H9 (cell line): ENCODE data around the gene BUB1. TPM values are rescaled to one million over a fixed set of nuclear protein-coding genes. Genes with fewer than 3 reads are reported as not detected.

Experiments used
- DNase-seq: peaks from one replicate; pipeline ENCODE4 v3.0.0-alpha.2; 2017
- H2AFZ ChIP-seq: one replicate; pipeline ENCODE4 v1.6.1; 2013; ENCODE audit warnings: mild to moderate bottlenecking, low read length, control low read depth, moderate library complexity
- H2AK5ac ChIP-seq: 2 replicates; pipeline ENCODE4 v1.6.1; 2013; ENCODE audit warnings: low read length, control low read depth, mixed read lengths; ENCODE audit not compliant: insufficient read length
- H2BK120ac ChIP-seq: one replicate; pipeline ENCODE4 v1.6.1; 2013; ENCODE audit warnings: low read depth, mild to moderate bottlenecking, low read length, control low read depth, inconsistent platforms; ENCODE audit not compliant: poor library complexity, severe bottlenecking
- H2BK12ac ChIP-seq: 2 replicates; pipeline ENCODE4 v1.6.1; 2013; ENCODE audit warnings: low read length, control low read depth, mixed read lengths, low read depth; ENCODE audit not compliant: insufficient read length
- H2BK15ac ChIP-seq: 2 replicates; pipeline ENCODE4 v1.6.1; 2013; ENCODE audit warnings: low read depth, low read length, control low read depth
- H2BK20ac ChIP-seq: one replicate; pipeline ENCODE4 v1.6.1; 2013; ENCODE audit warnings: low read depth, mild to moderate bottlenecking, low read length, control low read depth, inconsistent platforms; ENCODE audit not compliant: poor library complexity, severe bottlenecking
- H2BK5ac ChIP-seq: 2 replicates; pipeline ENCODE4 v1.6.1; 2013; ENCODE audit warnings: low read length, control low read depth, mixed read lengths; ENCODE audit not compliant: insufficient read length
- H3K14ac ChIP-seq: 2 replicates; pipeline ENCODE4 v1.6.1; 2013; ENCODE audit warnings: low read length, control low read depth; ENCODE audit not compliant: insufficient read depth
- H3K18ac ChIP-seq: 2 replicates; pipeline ENCODE4 v1.6.1; 2013; ENCODE audit warnings: low read depth, mild to moderate bottlenecking, mixed read lengths, low read length, control low read depth; ENCODE audit not compliant: insufficient read length
- H3K23ac ChIP-seq: 2 replicates; pipeline ENCODE4 v1.6.1; 2013; ENCODE audit warnings: low read length, control low read depth, mixed read lengths, low read depth; ENCODE audit not compliant: insufficient read length
- H3K23me2 ChIP-seq: 2 replicates; pipeline ENCODE4 v1.6.1; 2013; ENCODE audit warnings: low read depth, mild to moderate bottlenecking, mixed read lengths, low read length, control low read depth; ENCODE audit not compliant: insufficient read length, poor library complexity, severe bottlenecking
- H3K27ac ChIP-seq: 2 replicates; pipeline ENCODE4 v1.5.1; 2013; ENCODE audit warnings: low read length, control low read depth, mixed read lengths, low read depth; ENCODE audit not compliant: insufficient read length
- H3K27me3 ChIP-seq: 2 replicates; pipeline ENCODE4 v1.6.1; 2013; ENCODE audit warnings: low read length, control low read depth, inconsistent platforms; ENCODE audit not compliant: insufficient read depth
- H3K4ac ChIP-seq: 2 replicates; pipeline ENCODE4 v1.6.1; 2013; ENCODE audit warnings: low read depth, mild to moderate bottlenecking, control low read depth, inconsistent platforms, low read length, moderate library complexity
- H3K4me1 ChIP-seq: 2 replicates; pipeline ENCODE4 v1.6.1; 2013; ENCODE audit warnings: low read length, control low read depth, inconsistent platforms; ENCODE audit not compliant: insufficient read depth
- H3K4me2 ChIP-seq: 2 replicates; pipeline ENCODE4 v1.6.1; 2013; ENCODE audit warnings: low read length, control low read depth, mixed read lengths; ENCODE audit not compliant: insufficient read length, insufficient read depth
- H3K56ac ChIP-seq: 2 replicates; pipeline ENCODE4 v1.6.1; 2013; ENCODE audit warnings: low read depth, mild to moderate bottlenecking, mixed read lengths, low read length, control low read depth; ENCODE audit not compliant: insufficient read length
- H3K79me1 ChIP-seq: 2 replicates; pipeline ENCODE4 v1.6.1; 2013; ENCODE audit warnings: low read depth, mild to moderate bottlenecking, moderate library complexity, low read length, control low read depth, inconsistent platforms; ENCODE audit not compliant: insufficient read depth, poor library complexity, severe bottlenecking
- H3K79me2 ChIP-seq: 2 replicates; pipeline ENCODE4 v1.6.1; 2013; ENCODE audit warnings: low read length, control low read depth, inconsistent platforms; ENCODE audit not compliant: insufficient read depth
- H3K9ac ChIP-seq: 2 replicates; pipeline ENCODE4 v1.6.1; 2013; ENCODE audit warnings: low read length, control low read depth, mixed read lengths; ENCODE audit not compliant: insufficient read length; ENCODE audit errors: extremely low read depth
- H3K9me3 ChIP-seq: one replicate; pipeline ENCODE4 v1.6.1; 2013; ENCODE audit warnings: low read depth, low read length, inconsistent platforms; ENCODE audit not compliant: control insufficient read depth
- H3T11ph ChIP-seq: one replicate; pipeline ENCODE4 v1.6.1; 2013; ENCODE audit warnings: mild to moderate bottlenecking, low read length, control low read depth, inconsistent platforms
- H4K20me1 ChIP-seq: one replicate; pipeline ENCODE4 v1.6.1; 2013; ENCODE audit not compliant: control insufficient read depth, insufficient read length, insufficient read depth
- H4K5ac ChIP-seq: 2 replicates; pipeline ENCODE4 v1.6.1; 2013; ENCODE audit warnings: low read depth, mild to moderate bottlenecking, mixed read lengths, low read length, control low read depth; ENCODE audit not compliant: insufficient read length
- H4K8ac ChIP-seq: replicated peaks from 2 replicates; pipeline ENCODE4 v1.6.1; 2013; ENCODE audit warnings: low read length, control low read depth, mixed read lengths, low read depth; ENCODE audit not compliant: insufficient read length
- H4K91ac ChIP-seq: 2 replicates; pipeline ENCODE4 v1.6.1; 2013; ENCODE audit warnings: low read depth, mild to moderate bottlenecking, moderate library complexity, mixed read lengths, low read length, control low read depth; ENCODE audit not compliant: insufficient read length
- H3K27ac Mint-ChIP-seq, 3 experiments: 2 replicates in 2 of 3; 3 replicates in 1 of 3; pipeline ENCODE4 v1.8.0; 2020 to 2021; ENCODE audit warnings: mixed read lengths in 3 of 3, mild to moderate bottlenecking in 1 of 3, moderate library complexity in 1 of 3
- H3K27me3 Mint-ChIP-seq: 2 replicates; pipeline ENCODE4 v1.8.0; 2021; ENCODE audit warnings: low read depth, mild to moderate bottlenecking, moderate library complexity, mixed read lengths
- H3K36me3 Mint-ChIP-seq, 3 experiments: 2 replicates in 2 of 3; 3 replicates in 1 of 3; pipeline ENCODE4 v1.8.0; 2020 to 2021; ENCODE audit warnings: low read depth in 3 of 3, mixed read lengths in 3 of 3; ENCODE audit not compliant: insufficient read depth in 1 of 3
- H3K4me1 Mint-ChIP-seq, 2 experiments: 2 replicates each; pipeline ENCODE4 v1.8.0; 2020; ENCODE audit warnings: mixed read lengths in 2 of 2
- H3K4me3 Mint-ChIP-seq, 2 experiments: 2 replicates in 1 of 2; 3 replicates in 1 of 2; pipeline ENCODE4 v1.8.0; 2020 to 2021; ENCODE audit warnings: mild to moderate bottlenecking in 2 of 2, mixed read lengths in 2 of 2, moderate library complexity in 1 of 2
- H3K9me3 Mint-ChIP-seq, 2 experiments: 2 replicates in 1 of 2; 3 replicates in 1 of 2; pipeline ENCODE4 v1.8.0; 2020; ENCODE audit warnings: mild to moderate bottlenecking in 2 of 2, mixed read lengths in 2 of 2, moderate library complexity in 1 of 2
- WGBS: extraction: QIAGEN DNeasy Blood & Tissue Kit; methylation state at CpG from one replicate; pipeline ENCODE4 v1.1.7; 2013; ENCODE audit warnings: missing lambda C conversion rate, low lambda C conversion rate, mixed read lengths; ENCODE audit not compliant: insufficient read length; ENCODE audit errors: extremely low coverage; 5-methylcytosine and 5-hydroxymethylcytosine counted together
- total RNA-seq: library from RNA; stranded (reverse); gene quantifications from 2 replicates; pipeline ENCODE4 v1.2.1, GENCODE V29; 2021
- TF ChIP-seq, protein P1 (sequence below): fragments of 200-600 bp; sonication (generic); conservative IDR thresholded peaks from 3 replicates; pipeline ENCODE4 v1.8.0; 2021; ENCODE audit warnings: antibody characterized with exemption, mild to moderate bottlenecking

BUB1 gene
- total RNA-seq, 1 experiment from 2014 or later = 144 TPM

DNA sequence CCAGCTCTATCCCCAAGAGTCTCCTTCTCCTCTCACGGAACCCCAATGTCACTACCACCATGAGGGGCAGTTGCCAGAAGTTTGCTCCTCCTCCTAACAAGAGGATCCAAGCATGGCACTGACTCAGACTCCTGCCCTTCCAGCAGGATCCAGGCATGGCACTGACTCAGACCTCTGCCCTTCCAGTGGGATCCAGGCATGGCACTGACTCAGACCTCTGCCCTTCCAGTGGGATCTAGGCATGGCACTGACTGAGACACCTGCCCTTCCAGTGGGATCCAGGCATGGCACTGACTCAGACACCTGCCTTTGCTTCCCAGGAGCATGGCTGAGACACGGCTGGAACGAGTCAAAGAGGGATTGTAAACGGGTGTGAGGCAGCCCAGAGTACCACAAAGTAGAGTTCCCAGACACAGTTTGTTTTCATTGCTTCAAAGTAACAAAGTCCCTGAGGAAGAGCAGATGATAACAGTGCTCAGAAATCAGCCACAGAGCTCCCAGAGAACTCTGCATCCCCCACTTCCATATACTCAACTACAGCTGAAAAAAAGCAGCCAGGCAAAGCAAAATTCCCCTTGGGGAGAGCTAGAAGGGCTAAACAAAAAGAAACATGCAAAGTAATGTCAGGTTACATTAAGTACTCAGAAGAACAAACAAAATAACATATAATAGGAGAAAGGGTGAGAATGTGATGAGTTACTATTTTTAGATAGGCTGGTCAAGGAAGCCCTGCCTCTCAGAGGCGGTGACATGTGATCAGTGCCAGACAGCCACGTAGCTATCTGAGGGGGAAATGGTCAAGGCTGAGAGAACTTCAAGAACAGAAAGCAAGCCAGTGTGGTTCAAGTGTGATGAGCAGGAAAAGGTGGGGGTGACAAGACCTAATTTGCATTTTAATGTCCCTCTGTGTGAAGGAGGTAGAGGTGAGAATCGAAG, 3.0 kb downstream of the BUB1 start:
- peaks cover 1% of the 10 kb centered on the region; the same call in 1 of the 2 replicates for H3K27me3 Mint-ChIP-seq
- Histone ChIP-seq H3K56ac (no peak overlapping the region), H4K8ac (no peak overlapping the region), H4K20me1 (no peaks in the 10 kb centered on the region), H3K4me1 (peaks cover 5% of the 10 kb centered on the region; the same call in 1 of the 2 replicates), H2BK5ac (no peak overlapping the region), H3K4ac (no peak overlapping the region), H4K5ac (no peak overlapping the region), H2BK12ac (no peak overlapping the region), H3K18ac (no peak overlapping the region), H3K9ac (no peak overlapping the region), H3K27me3 (no peaks in the 10 kb centered on the region), H2AFZ (no peak overlapping the region), H3K23ac (no peak overlapping the region), H2AK5ac (no peak overlapping the region), H3T11ph (no peak overlapping the region), H3K79me1 (peaks cover 15% of the 10 kb centered on the region), H2BK15ac (no peak overlapping the region), H3K9me3 (no peaks in the 10 kb centered on the region), H2BK20ac (no peak overlapping the region), H3K23me2 (peaks cover 7% of the 10 kb centered on the region), H2BK120ac (no peak overlapping the region), H4K91ac (no peak overlapping the region), H3K14ac (no peak overlapping the region), H3K27ac (no peak overlapping the region), H3K79me2 (peaks cover 23% of the 10 kb centered on the region), H3K4me2 (peak overlapping the region; percentile 14)
- DNase-seq = no peak
- H3K4me1 Mint-ChIP-seq = peaks cover 36 to 39% of the 10 kb centered on the region in 2 experiments
- TF ChIP-seq, protein P1, sequence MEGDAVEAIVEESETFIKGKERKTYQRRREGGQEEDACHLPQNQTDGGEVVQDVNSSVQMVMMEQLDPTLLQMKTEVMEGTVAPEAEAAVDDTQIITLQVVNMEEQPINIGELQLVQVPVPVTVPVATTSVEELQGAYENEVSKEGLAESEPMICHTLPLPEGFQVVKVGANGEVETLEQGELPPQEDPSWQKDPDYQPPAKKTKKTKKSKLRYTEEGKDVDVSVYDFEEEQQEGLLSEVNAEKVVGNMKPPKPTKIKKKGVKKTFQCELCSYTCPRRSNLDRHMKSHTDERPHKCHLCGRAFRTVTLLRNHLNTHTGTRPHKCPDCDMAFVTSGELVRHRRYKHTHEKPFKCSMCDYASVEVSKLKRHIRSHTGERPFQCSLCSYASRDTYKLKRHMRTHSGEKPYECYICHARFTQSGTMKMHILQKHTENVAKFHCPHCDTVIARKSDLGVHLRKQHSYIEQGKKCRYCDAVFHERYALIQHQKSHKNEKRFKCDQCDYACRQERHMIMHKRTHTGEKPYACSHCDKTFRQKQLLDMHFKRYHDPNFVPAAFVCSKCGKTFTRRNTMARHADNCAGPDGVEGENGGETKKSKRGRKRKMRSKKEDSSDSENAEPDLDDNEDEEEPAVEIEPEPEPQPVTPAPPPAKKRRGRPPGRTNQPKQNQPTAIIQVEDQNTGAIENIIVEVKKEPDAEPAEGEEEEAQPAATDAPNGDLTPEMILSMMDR = no peak
- H3K27ac Mint-ChIP-seq = peak overlapping the region; percentile 78 to 86 (median 80); a peak in 5 of 7 replicates
- peaks cover 40 to 60% (median 58%) of the 10 kb centered on the region in 3 experiments for H3K36me3 Mint-ChIP-seq
- WGBS = no CpG with 5 or more reads among the region's 7 CpGs
- H3K4me3 Mint-ChIP-seq = peak overlapping the region; percentile 30 to 49
- no peaks in the 10 kb centered on the region; a peak in 1 of 5 replicates for H3K9me3 Mint-ChIP-seq
